GM21825 (cell line): ENCODE results near the gene FCGR2B.
"Not testable (repeated sequence)": the region's sequence is repeated elsewhere in the genome, so short reads cannot be mapped to it uniquely, and the experiment has no call there.

ENCODE experiments used
- ATAC-seq: cut with Tn5 transposase; IDR thresholded peaks from one replicate; pipeline ENCODE4 v1.9.1; 2021; ENCODE audit warnings: mild to moderate bottlenecking, moderate library complexity; ENCODE audit not compliant: unreplicated experiment

The FCGR2B gene

GRCh38 chr1:161647507-161648360, 15.2 kb upstream of the FCGR2B start:
- not testable (repeated sequence) for ATAC-seq

GRCh38 chr1:161653541-161653940, 9.4 kb upstream of the FCGR2B start:
- ATAC-seq = not testable (repeated sequence)

GRCh38 chr1:161653971-161654370, 9.0 kb upstream of the FCGR2B start:
- not testable (repeated sequence) for ATAC-seq

- not testable (repeated sequence) for ATAC-seq
Measured at GRCh38 chr1:161658524-161658923, 4.4 kb upstream of the FCGR2B start.

- ATAC-seq = not testable (repeated sequence)
Measured at GRCh38 chr1:161661660-161662311, 1.2 kb upstream of the FCGR2B start.

- peak; percentile 12 for ATAC-seq
Measured at GRCh38 chr1:161663569-161663968, 626 bp downstream of the FCGR2B start.

- not testable (repeated sequence) for ATAC-seq
Measured at GRCh38 chr1:161664689-161665088, 1.7 kb downstream of the FCGR2B start.

- ATAC-seq = not testable (repeated sequence)
Measured at GRCh38 chr1:161671045-161672020, 8.4 kb downstream of the FCGR2B start.

- ATAC-seq = not testable (repeated sequence)
Measured at GRCh38 chr1:161673437-161673836, 10.5 kb downstream of the FCGR2B start.

- ATAC-seq = not testable (repeated sequence)
Measured at GRCh38 chr1:161674447-161674846, 11.5 kb downstream of the FCGR2B start.

- not testable (repeated sequence) for ATAC-seq
Measured at GRCh38 chr1:161674908-161675307, 12.0 kb downstream of the FCGR2B start.

GRCh38 chr1:161676441-161676840, 13.5 kb downstream of the FCGR2B start:
- no peak for ATAC-seq

GRCh38 chr1:161676958-161677689, 14.2 kb downstream of the FCGR2B start:
- ATAC-seq = no peak

- no peak for ATAC-seq
Measured at GRCh38 chr1:161678500-161678899, 15.6 kb downstream of the FCGR2B start.

GRCh38 chr1:161681879-161682278, 18.9 kb downstream of the FCGR2B start:
- ATAC-seq = no peak

GRCh38 chr1:161688946-161689345, 26.0 kb downstream of the FCGR2B start:
- no peak for ATAC-seq

GRCh38 chr1:161691846-161692245, 28.9 kb downstream of the FCGR2B start:
- no peak for ATAC-seq

GRCh38 chr1:161693020-161693712, 30.2 kb downstream of the FCGR2B start:
- not testable (repeated sequence) for ATAC-seq

GRCh38 chr1:161698302-161698701, 35.4 kb downstream of the FCGR2B start:
- ATAC-seq = not testable (repeated sequence)

- ATAC-seq = no peak
Measured at GRCh38 chr1:161702250-161702649, 39.3 kb downstream of the FCGR2B start.
